Tongue (tissue), 2 donors: ENCODE data around the gene TNNT2. TPM values are rescaled to one million over a fixed set of nuclear protein-coding genes. Genes with fewer than 3 reads are reported as not detected.

Experiments used
- DNase-seq: peaks from one replicate; pipeline ENCODE4 v3.0.0-alpha.2; 2015
- total RNA-seq: library from RNA; depleted of rRNA; stranded (reverse); fragments of >200 nt; gene quantifications from one replicate; pipeline ENCODE4 v1.2.3, GENCODE V29; 2014

Gene TNNT2
- total RNA-seq, 1 donor from 2014 or later: 98.3 TPM

DNA sequence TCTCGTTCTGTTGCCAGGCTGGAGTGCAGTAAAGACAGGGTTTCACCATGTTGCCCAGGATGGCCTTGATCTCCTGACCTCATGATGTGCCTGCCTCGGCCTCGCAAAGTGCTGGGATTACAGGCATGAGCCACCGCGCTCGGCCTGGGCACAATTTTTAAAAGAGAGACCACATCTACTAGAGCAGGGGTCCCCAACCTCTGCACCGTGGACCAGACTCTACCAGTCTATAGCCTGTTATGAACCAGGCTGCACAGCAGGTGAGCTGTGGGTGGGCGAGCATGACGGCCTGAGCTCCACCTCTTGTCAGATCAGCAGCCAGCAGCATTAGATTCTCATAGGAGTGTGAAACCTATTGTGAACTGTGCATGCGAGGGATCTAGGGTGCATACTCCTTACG, 20.8 kb downstream of the TNNT2 start:
- DNase-seq: no peak

GRCh38 chr1:201356236-201356635, 21.2 kb downstream of the TNNT2 start:
- DNase-seq: no peak

GRCh38 chr1:201355471-201355870, 22.0 kb downstream of the TNNT2 start:
- no peak for DNase-seq

GRCh38 chr1:201354901-201355295, 22.6 kb downstream of the TNNT2 start:
- no peak for DNase-seq

DNA sequence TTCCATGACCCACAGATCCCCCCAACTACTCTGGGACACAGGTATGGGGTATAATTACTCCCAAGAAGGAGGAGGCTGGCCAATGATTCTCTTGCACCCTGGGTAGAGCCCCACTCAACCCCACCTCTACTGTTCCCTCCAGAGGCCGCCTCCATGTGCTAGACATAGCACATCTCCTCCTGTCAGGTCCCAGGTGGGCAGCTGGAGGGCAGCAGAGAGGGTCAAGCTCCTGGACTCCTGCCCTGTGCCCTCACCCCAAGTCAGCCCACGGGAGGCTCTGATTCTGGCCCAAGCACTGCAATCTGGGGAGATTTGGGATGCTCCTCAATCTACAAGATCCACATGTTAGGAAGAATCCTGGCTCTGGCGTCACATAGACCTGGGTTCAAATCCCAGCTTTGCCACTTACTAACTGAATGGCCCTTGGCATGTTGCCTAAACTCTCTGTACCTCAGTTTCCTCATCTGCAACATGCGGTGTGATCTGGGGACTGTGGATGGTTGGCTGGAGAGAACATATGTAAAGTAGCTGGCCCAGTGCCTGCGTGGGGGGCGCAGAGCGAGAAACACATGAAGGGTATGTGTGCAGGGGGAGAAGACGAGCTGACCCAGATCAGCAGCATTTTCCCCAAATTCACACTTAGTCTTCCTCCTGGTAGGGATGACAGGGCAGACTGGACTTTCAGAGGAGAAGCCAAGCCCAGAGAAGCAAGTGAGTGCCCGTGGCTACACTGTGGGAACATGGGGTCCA, 23.2 kb downstream of the TNNT2 start:
- DNase-seq: no peak

- DNase-seq: no peak
Measured at GRCh38 chr1:201353186-201353940, 24.1 kb downstream of the TNNT2 start.

DNA sequence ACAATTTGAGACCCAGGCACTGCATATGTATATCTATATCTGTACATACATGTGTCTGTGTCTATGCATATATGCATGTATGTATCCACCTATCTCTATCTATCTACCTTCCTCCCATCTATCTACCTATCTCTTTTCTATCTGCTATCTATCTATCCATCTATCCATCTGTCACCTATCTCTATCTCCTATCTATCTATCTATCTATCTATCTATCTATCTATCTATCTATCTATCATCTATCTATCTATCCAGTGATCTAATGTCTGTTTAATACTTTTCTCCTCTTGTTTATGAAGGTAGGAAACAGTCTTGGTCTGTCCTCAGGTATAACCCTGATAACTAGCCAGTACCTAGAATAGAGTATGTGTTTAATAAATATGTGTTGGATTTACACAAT, 25.9 kb downstream of the TNNT2 start:
- no peak for DNase-seq

- no peak for DNase-seq
Measured at GRCh38 chr1:201350884-201351283, 26.6 kb downstream of the TNNT2 start.

- no peak for DNase-seq
Measured at GRCh38 chr1:201350361-201350725, 27.1 kb downstream of the TNNT2 start.

GRCh38 chr1:201349092-201349491, 28.4 kb downstream of the TNNT2 start:
- no peak for DNase-seq

GRCh38 chr1:201348211-201348566, 29.3 kb downstream of the TNNT2 start:
- peak; percentile 74 for DNase-seq

DNA sequence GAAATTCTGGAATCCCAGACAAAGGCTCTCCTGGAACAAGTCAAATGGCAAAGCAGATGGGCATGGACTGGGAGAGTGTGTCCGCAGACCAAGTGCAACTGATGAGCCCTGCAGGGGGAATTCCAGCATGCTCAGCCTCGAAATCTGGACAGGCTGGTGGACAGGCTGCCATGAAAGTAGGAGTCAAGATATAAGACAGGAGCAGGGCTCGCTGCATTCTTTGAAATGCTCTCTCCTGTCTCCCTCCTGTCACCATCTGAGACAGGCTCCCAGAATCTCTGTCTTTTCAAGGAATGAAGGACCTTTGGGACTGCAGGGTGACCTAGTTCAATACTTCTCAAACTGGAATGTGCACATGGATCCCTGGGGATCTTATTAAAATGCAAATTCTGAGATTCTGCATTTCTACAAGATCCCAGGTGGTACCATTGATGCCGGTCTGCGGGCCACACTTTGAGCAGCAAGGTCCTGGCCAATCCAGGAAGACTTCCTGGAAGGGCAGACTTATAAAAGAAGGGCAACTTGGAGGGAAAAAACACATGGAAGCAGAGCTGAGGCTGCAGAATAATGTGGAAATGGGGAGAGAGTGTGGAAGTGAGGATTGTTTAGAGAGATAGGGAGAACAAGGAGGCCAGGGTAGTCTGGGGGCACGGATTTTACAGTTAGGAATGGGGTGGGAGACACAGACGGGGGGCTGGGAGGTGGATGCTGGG, 29.8 kb downstream of the TNNT2 start:
- DNase-seq: no peak

DNA sequence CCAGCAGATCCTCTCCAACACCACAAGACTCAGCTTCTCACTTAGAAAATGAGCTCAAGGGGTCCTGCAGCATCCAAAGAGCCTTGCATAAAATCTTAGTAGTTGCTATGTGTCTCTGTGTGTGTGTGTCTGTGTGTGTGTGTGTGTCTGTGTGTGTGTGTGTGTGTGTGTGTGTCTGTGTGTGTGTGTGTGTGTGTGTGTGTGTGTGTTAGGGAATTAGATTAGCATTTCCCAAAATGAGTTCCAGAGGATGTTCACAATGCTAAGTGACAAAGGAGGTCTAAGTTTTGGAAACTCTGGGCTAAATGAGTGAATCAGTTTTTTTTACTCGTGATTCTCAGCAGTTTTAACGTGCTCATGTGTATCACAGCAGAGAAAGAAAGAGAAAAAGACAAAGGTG, 30.5 kb downstream of the TNNT2 start:
- no peak for DNase-seq

DNA sequence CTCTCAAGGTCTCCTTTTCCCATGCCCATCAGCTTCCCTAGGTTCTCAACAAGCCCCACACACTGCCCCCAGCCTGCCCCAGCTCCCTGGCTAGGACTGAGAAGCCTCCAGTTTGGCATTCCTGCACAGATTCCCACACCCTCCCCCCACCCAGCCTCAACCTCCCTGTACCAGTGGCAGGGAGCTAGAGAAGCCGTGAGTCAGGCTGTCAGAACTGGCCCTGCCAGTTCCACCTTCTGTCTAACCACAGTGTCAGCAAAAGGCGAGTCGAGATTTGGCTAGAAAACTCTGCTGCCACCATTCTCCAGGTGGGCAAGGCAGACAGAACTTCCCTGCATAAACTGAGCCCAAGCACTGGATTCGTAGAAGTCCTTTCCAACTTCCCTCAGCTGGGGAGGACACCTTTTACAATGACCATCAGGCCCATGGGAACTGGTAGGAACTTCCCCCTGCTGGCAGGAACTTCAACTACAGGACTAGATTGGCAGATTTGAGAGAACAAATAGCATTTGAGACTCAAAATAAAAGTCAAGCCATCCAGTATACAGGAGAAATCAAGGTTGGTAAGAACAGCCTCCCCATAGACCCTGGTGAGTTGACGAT, 31.0 kb downstream of the TNNT2 start:
- DNase-seq: peak; percentile 61

DNA sequence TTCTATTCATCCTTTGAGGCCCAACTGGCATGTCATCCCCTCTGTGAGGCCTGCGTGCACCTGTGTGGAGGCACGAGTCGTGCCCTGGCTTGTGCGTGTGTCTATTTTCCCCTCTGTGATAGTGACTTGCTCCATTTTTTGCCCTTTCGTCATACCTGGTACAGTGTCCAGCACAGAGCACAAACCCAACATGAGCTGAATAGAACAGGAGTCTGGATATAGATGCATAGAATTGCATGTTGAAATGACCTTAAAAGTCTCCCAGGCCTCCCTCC, 32.5 kb downstream of the TNNT2 start:
- DNase-seq: no peak

DNA sequence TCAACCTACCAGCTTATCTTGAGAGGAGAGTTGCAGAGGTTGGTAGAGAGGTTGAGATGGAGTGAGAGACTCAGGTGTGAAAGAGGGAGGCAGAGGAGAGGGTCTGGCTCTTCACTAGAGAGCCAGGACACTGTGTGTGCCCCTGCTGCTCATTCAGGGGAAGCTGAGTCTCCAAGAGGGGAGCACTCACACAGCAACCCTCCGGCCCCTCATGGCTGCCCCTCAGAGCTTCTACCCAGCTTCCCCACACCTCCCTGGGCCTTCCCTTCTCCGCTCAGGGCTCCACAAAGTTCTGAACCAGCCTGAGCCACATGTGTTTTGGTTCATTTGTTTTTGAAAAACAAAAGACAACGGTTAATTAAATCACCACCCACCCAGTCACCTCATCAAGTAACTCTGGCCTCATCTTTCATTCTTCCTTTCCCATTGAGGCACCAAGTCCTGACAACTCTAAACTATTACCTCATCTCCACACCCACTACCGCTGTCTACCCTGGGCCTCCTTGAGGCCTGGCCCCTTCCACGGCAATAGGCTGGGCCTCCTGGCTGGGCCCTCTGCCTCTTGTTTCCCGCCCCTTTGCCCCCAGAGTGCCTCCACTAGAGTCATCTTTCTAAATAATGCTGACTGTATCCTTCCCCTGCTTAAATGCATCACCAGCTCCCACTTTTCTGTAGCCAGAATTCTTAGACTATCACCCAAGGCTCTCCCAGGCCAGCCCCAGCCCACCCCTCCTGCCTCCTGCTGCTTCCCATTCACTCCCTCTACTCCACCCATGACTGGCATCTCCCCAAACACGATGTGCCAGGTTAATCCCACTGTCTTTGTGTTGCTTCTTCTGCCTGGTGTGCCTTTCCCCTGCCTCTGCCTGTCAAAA, 33.0 kb downstream of the TNNT2 start:
- peak; percentile 56 for DNase-seq

DNA sequence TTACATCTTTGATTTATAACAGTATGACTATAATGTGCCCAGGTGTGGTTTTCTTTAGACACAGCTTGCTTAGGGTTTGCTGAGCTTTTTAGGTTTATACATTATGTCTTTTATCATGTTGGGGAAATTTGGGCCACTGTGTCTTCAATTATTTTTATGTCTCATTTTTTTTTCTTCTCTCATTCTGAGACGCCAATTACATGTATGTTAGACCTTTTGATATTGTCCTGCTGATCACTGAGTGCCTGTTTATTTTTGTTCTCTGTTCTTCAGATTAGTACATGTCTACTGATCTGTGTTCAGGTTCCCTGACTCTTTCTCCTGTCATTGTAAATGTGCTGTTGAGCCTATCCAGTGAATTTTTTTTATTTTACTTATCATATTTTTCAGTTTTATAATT, 36.1 kb downstream of the TNNT2 start:
- DNase-seq: no peak

GRCh38 chr1:201336711-201337450, 40.6 kb downstream of the TNNT2 start:
- no peak for DNase-seq

GRCh38 chr1:201335901-201336300, 41.6 kb downstream of the TNNT2 start:
- no peak for DNase-seq

- DNase-seq: no peak
Measured at GRCh38 chr1:201335174-201335870, 42.2 kb downstream of the TNNT2 start.
